ENCODE measurements around the gene MRTFA.
A peak's percentile ranks its signal among the peaks of the same experiment; 100 is the strongest.

The MRTFA gene

DNA sequence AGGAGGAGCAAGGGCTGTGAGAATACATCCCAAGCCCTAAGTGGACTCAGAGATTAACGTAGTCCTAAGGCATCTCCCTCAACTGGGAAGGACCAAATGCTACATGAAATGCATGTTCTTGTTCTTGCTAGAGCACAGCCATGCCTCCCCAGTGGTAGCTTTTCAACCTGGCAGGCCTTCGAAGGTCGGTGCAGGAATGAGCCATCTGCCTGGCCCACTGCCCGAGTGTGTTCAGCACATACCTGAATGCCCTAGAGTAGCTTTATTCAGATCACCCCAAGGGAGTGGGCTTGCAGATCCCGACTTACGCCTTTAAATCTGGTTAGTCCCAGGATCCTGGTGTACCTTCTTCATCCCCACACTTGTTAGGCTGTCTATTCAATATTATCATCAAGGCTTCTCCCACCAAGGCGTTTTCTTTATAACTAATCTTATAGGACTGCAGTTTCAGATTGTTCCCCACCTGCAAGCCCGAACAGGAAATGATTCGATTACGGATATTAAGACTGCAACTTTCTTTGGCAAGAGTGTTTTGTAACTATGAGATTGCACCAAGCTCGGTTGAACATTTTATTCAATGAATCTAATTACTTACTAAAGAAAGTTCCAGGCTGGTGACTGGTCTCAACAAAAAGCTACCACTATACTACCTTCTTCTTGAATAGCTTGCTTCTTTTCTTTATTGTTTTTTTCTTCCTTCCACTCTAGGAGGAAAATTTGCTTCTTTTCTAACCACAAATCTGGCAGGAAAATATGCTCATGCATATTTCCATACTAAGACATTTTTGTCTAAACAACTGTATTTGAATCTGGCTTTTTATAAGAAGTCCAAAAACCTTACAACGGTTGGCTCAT, 150.5 kb downstream of the MRTFA start:
- no peak for DNase-seq

DNA sequence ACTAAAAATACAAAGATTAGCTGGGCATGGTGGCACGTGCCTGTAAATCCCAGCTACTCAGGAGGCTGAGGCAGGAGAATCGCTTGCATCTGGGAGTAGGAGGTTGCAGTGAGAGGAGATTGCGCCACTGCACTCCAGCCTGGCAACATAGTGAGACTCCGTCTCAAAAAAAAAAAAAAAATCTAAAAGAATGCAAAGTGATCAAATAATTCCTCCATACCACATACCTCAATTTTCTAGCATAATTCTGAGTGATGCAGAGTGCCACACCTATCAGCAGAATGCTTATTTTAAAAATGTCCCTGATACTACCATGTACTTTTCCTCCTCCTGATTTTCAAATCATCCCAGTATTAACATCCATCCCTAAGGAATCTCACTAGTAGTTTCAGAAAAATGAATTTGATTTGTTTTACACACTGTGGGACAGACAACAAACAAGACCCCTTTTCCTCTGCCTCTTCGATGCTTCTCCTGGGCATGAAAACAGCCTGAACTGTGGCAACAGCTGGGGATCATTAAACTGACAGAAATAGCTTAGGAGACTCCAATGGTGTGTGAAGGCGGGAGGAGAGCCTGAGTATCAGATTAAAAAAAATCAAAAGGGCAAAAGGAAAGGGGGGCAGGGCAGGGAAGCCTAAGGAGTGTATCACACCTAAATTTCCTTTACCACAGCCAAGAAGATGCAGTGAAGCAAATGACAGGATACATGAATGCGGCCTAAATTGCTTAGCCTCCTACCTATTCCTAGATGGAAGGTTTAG, 151.4 kb downstream of the MRTFA start:
- DNase-seq, result no peak

DNA sequence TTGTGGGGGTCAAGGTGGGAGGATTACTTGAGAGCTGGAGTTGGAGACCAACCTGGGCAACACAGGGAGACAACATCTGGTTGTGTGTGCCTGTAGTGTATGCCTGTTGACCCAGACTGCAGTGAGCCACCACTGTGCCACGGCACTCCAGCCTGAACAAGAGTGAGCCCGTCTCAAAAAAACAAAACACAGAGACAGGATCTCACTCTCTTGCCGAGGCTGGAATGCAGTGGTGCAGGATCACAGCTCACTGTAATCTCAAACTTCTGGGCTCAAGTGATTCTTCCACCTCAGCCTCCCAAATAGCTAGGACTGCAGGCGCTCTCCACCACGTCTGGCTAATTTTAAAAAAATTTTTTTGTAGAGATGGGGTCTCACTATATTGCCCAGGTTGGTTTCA, 153.6 kb downstream of the MRTFA start:
- no peak for DNase-seq

DNA sequence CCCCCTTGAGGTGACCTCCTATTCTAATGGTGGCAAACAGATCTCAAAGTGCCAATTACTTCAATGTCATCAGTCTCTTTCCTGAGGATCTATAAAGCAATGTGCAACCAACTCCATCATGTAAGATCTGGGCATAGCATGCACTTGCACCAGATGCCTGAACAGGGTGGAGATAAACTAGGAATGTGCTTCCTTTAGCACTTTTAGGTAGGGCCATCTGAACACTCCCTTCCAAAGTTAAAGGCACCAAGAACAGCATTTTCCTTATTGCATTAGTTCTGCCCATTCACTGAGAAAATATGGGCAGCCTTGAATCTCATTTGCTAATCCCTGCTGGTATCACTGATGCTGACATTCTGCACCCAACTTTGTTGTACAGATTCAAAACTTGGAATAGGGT, 154.1 kb downstream of the MRTFA start:
- no peak for DNase-seq

DNA sequence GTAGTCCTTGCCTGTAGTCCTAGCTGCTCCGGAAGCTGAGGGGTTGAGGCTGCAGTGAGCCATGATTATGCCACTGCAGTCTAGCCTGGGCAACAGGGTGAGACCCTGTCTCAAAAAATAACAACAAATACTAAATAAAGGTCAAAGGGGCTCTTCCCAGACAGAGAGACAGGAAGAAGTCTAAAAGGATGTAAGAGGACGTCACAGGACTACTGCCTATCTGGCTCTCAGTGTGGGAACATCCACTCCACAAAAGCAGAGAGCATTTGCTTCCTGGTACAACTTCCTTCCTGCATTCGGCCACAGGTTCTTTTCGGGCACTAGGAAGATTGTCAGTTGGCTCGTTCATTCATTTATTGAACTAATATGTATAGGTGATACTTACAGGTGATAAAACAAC, 155.5 kb downstream of the MRTFA start:
- DNase-seq, result no peak

DNA sequence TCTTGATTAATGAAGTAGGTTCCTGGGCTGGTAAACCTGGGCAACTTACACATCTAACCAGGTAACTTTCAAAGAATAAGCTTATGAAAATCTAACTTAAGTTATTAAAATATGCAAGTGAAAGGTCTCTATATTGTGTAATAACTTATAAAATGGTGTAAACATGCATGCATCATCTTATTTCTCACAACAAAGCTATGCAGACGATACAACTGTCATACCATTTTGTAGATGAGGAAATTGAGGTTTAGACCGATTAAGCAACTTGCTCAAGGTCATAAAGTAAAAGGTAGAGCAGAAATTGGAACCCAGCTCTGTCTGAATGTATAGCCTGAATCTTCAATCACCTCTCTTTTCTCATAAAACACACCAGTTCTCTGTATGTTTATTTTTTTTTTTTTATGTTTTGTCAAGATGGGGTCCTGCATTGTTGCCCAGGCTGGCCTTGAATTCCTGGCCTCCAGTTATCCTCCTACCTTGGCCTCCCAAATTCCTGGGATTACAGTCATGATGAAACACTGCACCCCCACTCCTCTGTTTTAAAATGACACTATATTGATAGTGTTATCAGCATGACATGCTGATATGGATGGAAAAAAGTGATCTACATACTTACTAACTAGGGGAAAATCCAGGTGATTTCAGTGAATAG, 156.5 kb downstream of the MRTFA start:
- DNase-seq, result no peak

DNA sequence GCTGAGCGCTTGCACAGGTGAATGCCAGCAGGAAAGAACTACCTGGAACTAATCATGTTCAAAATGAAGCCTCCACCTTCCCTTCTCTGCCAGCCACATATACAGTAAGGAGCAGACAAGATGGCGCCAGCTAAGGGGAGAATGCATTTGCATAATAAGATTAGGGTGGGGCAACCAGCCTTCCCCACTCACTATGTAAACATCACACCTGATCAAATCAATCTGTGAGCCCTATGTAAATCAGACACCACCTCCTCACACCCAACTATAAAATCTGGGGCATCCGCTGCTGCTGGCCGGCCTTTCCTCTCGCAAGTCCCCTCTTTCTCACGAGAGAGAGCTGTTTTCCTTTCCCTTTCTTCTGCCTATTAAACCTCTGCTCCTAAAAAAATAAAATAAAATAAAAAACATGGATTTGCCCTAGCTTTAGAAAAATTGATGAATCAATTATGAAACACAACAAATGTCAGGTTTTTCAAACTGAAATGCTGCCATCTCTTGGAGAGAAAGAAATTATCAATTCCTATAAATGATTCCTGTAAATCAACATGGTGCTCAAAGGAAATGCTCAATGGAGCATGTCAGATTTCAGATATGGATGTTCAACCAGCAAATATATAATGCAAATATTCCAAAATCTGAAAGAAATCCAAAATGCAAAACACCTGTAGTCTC, 157.3 kb downstream of the MRTFA start:
- DNase-seq, result no peak

DNA sequence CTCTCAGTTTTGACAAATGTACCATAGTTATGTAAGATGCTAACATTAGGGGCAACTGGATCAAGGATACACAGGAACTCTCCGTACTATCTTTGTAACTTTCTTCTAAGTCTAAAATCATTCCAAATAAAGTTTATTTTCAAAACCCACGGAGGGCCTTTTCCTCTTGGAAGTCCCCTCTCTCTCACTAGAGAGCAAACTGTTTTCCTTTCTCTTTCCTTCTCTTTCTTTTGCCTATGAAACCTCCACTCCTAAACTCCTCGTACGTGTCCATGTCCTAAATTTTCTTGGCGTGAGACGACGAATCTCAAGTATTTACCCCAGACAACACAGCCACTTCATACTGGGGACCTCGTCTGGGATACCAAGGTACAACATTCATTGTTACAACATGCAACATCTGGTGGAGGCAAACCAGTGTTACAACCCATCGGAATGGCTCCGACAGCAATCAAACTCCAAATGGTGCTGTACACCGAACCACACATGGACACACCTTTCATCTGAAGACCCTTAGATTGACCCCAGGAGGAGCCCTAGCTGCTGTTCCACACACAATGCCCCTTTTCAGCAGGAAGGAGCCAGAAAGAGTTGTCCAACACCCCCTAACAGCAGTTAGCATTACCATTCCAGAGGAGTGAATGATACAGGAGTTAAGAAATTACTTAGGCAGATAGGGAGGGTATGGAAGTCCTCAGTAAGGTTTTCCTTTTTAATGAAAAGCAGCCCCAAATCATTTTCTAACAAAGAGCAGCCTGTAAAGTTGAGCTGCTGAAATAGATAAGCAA, 158.0 kb downstream of the MRTFA start:
- DNase-seq, result no peak

DNA sequence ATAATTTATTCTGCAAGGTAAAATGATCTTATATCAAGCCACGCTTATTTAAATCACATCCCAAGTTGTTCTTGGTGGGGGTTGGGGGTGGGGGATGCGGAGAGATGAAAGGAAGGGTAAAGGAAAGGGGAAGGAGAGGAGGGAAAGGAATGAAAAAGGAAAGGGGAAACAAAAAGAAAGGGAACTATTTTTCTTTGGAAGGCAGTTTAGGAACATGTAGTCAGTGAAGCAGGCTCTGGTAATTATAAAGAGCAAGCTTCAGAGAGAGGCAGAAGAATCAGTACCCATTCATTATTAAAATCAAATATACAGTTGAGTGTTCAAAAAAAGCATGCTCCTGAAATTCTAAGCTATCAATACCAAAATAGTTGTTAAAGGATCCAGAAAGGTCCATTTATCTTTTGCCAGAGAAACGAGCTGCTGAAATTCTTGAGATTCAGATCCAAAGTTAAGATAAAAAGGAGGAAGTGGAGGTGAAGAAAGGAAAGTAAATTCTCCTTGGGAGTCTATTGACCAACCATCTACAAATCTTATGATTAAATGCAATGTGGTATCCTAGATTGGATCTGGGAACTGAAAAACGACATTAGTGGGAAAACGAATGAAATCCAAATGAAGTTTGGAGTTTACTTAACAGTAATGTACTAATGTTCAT, 158.7 kb downstream of the MRTFA start:
- DNase-seq, result no peak

DNA sequence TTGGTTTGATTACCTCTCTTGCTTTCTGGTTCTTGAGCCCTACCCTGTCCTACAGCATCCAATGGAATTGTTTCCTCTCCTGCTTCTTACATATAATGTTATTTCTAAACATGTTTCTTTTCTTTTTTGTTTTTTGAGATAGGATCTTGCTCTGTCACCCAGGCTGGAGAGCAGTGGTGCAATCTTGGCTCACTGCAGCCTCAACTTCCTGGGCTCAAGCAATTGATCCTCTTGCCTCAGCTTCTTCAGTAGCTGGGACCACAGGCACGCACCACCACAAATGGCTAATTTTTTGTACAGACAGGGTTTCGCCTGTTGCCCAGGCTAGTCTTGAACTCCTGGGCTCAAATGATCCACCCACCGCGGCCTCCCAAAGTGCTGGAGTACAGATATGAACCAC, 160.2 kb downstream of the MRTFA start:
- no peak for DNase-seq

DNA sequence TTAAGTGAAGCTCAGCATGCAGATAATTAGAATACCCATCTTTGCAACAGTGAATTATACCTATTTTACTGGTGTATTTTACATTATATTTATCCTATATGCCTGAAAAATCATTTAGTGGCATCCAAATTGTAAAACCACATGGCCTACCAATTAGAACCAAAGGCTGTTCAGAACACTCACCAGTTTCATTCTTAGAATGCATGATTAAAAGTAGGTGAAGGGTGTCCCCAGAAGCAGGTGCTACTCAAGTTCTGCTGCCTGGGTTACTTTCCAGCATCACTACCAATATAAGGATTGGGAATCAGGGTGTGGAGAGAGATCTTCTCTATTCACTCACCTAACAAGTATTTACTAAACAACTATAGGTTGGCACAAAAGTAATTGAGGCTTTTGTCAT, 162.8 kb downstream of the MRTFA start:
- no peak for DNase-seq

DNA sequence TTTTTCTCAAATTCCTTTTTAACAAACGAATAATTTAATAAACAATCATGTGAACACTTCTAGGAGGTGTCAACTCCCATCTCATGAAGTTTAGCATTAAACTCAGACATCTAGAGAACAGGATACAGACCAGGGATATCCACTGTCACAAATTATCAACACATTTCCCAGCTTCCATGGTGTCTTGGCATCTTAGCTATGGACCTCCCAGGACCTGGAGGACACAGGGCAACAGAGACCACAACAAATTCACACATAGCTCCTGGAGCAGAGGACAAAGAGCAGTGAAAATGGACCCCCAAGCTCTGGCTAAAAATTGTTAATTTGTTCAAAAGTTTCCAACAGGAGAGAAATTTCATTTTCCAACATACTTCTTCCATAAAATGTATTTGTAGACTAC, 163.9 kb downstream of the MRTFA start:
- DNase-seq, result no peak

DNA sequence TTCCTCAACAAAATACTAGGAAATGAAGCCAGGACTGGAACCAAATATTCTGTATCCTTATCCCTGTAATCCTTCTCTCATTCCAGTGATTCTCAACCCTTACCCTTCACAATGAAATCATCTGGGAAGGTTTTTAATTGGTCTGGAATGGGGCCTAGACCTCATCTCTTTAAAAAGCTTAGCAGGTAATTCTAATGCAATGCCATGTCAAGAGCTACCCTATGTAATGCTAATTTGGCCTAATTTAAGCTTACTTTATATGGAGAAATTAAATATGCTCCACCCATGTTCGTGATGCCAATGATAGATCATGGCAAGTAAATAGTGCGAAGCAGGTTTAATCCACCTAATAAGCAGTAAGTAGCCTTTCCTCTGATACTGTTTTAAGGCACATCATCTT, 164.5 kb downstream of the MRTFA start:
- DNase-seq, result no peak

DNA sequence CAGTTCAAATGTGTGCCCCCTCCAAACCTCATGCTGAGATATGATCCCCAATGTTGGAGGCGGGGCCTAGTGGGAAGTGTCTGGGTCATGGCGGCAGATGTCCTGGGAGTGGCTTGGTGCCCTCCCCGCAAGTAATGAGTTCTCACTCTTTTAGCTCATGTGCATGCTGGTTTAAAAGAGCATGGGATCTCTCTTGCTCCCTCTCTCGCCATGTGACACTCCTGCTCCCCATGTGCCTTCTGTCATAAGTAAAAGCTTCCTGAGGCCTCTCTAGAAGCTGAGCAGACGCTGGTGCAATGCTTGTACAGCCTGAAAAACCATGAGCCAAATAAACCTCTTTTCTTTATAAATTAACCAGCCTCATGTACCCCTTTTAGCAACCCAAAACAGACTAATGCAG, 167.3 kb downstream of the MRTFA start:
- no peak for DNase-seq

DNA sequence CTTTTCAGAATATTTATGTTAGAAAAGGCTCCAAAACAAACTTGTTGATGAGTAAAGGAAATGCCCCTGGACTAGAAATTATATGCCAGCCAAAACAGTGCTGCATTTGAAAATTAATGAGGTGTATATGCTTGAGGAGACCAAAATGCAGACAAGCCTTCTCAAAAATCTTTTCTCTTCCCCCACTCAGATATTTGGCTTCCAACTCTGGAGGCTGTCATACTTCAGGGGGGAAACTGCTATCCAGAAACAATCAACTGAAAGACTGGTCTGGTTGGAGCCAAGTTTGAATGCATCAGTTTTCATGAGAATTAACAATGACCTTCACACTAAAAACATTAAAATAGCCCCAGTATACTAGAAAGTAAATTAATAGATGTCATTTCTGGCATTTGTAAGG, 167.9 kb downstream of the MRTFA start:
- DNase-seq, result no peak

DNA sequence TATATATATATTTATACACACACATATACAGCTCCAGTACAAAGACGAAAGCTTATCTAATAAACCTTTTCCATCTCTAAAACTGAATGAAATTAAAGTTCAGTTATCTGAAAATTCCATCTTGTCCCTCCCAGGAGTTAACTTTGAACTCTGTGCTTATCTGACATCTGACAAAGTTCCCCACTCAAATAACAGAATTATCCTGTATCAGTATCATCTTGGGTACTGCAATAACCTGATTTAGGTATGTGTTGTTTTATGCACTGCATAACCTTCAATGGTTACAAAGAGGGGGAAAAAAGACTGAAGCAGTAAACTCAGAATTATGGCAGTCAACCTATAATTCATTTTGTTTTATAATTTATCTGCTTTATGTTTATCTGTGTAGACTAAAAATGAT, 169.5 kb downstream of the MRTFA start:
- no peak for DNase-seq

DNA sequence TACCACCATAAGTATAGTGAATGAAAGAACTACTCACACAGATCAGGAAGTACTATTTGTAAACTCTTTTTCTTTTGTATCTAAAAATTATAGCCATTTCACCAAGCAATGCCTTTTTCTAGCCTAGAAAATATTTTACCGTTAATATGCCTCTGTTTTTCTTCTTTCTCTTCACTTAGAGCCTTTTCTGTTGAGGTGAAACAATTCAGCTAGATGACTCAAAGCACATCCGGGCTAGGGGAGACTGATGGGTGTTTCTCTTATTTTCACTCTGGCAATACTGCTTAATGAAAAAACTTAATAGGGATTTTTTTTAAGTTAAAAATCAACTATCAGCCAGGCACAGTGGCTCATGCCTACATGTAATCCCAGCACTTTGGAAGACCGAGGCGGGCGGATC, 172.8 kb downstream of the MRTFA start:
- peak; percentile 28 for DNase-seq

DNA sequence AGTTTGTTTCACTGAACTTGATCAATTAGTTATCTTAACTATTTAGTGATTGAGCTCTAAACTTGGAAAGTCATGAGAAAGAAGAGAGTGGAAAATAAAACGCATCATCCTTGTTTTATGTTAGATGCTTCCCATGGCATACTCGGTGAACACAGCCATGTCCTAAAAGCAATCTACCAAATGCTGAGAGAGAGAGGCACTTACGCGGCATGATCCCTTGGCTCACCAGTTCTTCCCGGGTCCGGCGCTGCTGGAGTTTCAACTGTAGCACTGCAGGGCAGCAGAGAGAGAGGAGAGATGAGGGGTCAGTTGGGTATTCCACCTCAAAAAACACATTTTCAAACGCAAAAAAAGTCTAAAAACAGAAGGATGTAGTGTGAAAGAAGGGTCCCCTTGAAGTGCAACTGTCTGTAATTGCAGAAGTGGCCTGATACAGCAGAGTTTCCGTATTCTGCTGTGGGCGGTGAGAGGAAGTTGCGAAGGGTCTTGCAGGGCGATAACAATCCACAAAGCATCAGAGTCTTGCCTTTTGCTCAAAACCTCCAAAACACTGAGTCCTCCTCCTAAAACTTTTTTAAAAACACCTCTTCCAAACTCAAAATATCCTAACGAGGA, 173.4 kb downstream of the MRTFA start:
- DNase-seq, result peak; percentile 62

DNA sequence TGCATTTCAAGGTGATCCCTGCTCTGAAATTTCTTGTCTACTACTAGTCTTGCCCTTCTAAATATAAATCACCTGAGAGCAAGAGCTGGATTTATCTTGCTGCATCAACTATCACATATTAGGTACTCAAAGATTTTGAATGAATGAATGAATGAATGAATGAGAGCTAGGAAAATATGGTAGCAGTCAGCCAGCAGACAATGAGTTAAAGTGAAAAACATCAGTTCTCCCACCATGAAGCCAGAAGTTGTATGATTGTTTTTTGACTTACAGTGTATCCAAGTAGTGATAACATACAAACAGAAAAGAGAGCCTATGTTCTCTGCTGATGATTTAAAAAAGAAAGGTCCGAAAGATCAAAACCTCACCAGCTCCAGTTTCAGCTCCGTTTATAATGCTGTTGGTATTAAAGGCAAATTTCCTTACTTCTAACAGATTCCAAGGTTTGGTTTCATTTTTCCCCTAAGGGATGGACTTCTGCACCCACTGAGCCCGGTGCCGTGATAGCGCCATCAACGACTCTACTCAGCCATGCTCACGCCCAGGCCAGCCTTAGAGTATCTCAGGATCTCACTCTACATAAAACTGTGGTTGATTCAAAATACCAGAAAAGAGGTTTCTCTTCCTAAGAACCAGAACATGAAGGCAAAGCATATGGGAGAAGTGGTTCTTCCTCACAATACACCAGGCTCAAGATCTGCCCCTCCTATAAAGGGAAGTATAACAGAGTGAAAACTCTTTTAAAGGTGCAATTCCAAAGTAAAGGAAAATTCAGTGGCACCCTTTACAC, 174.1 kb downstream of the MRTFA start:
- DNase-seq, result peak; percentile 58

DNA sequence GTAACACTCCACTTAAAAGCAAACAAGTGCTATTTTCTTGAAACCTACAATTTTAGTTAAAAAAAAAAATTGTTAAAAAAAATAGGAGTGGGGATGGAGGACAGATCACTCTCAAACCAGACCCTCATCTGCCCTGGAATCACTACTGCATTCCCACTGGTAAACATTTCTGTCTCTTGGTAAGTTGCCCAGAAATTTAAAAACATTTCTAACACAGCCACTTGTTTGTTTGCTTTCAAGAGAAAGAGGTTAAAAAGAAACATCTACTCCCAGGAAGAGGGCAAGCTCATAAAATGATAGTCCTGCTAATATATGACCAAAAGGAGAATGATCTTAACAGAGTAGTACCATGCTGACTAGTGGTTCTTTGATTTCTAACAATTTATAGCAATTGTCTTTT, 182.8 kb downstream of the MRTFA start:
- DNase-seq, result no peak
